Type B pancreatic cell (in vitro differentiated cells): ENCODE data around the gene PRDM15. TPM values are rescaled to one million over a fixed set of nuclear protein-coding genes. Genes with fewer than 3 reads are reported as not detected.

Experiments
- DNase-seq: peaks from one replicate; pipeline ENCODE4 v3.0.0; 2021; ENCODE audit warnings: mixed read lengths; ENCODE audit not compliant: unreplicated experiment; ENCODE audit errors: extremely low spot score
- H3K27ac Mint-ChIP-seq: 2 replicates; pipeline ENCODE4 v1.8.0; 2021; ENCODE audit warnings: mild to moderate bottlenecking, mixed read lengths
- H3K27me3 Mint-ChIP-seq: 2 replicates; pipeline ENCODE4 v1.8.0; 2021; ENCODE audit warnings: mixed read lengths
- H3K36me3 Mint-ChIP-seq: 2 replicates; pipeline ENCODE4 v1.8.0; 2021; ENCODE audit warnings: mixed read lengths
- H3K4me1 Mint-ChIP-seq: one replicate; pipeline ENCODE4 v1.8.0; 2021; ENCODE audit warnings: mixed read lengths; ENCODE audit not compliant: unreplicated experiment
- H3K4me3 Mint-ChIP-seq: 2 replicates; pipeline ENCODE4 v1.8.0; 2021; ENCODE audit warnings: mild to moderate bottlenecking, mixed read lengths
- H3K9me3 Mint-ChIP-seq: 2 replicates; pipeline ENCODE4 v1.8.0; 2021; ENCODE audit warnings: mixed read lengths
- CTCF ChIP-seq: fragments of 200-600 bp; sonication (generic); conservative IDR thresholded peaks from 2 replicates; pipeline ENCODE4 v1.5.0; 2021; ENCODE audit warnings: antibody characterized with exemption, mild to moderate bottlenecking
- total RNA-seq: library from RNA; stranded (reverse); gene quantifications from 2 replicates; pipeline ENCODE4 v1.2.1, GENCODE V29; 2021; ENCODE audit warnings: low replicate concordance

The PRDM15 gene
- total RNA-seq, 1 donor from 2014 or later: 8.8 TPM

GRCh38 chr21:41846536-41846935 lies 32.6 kb downstream of the PRDM15 start:
- H3K27ac Mint-ChIP-seq: no peak overlapping the region
- no peak for DNase-seq
- no peaks in the 10 kb centered on the region for H3K9me3 Mint-ChIP-seq
- TF ChIP-seq CTCF: no peak
- H3K4me3 Mint-ChIP-seq: no peak overlapping the region
- H3K36me3 Mint-ChIP-seq: peaks cover 5% of the 10 kb centered on the region
- peaks cover 4% of the 10 kb centered on the region for H3K4me1 Mint-ChIP-seq
- no peaks in the 10 kb centered on the region for H3K27me3 Mint-ChIP-seq

GRCh38 chr21:41846033-41846317 lies 33.2 kb downstream of the PRDM15 start:
- H3K4me1 Mint-ChIP-seq: peaks cover 4% of the 10 kb centered on the region
- no peak overlapping the region for H3K27ac Mint-ChIP-seq
- DNase-seq: no peak
- no peak for TF ChIP-seq CTCF
- H3K9me3 Mint-ChIP-seq: peaks cover 3% of the 10 kb centered on the region
- no peaks in the 10 kb centered on the region for H3K27me3 Mint-ChIP-seq
- peaks cover 5% of the 10 kb centered on the region for H3K36me3 Mint-ChIP-seq
- H3K4me3 Mint-ChIP-seq: no peak overlapping the region

- Mint-ChIP-seq H3K4me1 (peaks cover 4% of the 10 kb centered on the region), H3K27ac (no peak overlapping the region), H3K27me3 (no peaks in the 10 kb centered on the region), H3K36me3 (peaks cover 6% of the 10 kb centered on the region), H3K9me3 (peaks cover 8% of the 10 kb centered on the region), H3K4me3 (no peak overlapping the region)
- no peak for DNase-seq
- TF ChIP-seq CTCF: no peak
These were observed 33.7 kb downstream of the PRDM15 start for GRCh38 chr21:41845310-41846032.

- DNase-seq: no peak
- Mint-ChIP-seq H3K27me3 (no peaks in the 10 kb centered on the region), H3K4me1 (peaks cover 4% of the 10 kb centered on the region), H3K9me3 (peaks cover 10% of the 10 kb centered on the region), H3K36me3 (peaks cover 14% of the 10 kb centered on the region), H3K4me3 (no peak overlapping the region), H3K27ac (no peak overlapping the region)
- TF ChIP-seq CTCF: no peak
These were observed 35.6 kb downstream of the PRDM15 start for GRCh38 chr21:41843584-41843983.

GRCh38 chr21:41840880-41841279 lies 38.3 kb downstream of the PRDM15 start:
- no peak overlapping the region for H3K27ac Mint-ChIP-seq
- no peaks in the 10 kb centered on the region for H3K27me3 Mint-ChIP-seq
- TF ChIP-seq CTCF: no peak
- H3K4me1 Mint-ChIP-seq: no peaks in the 10 kb centered on the region
- peaks cover 10% of the 10 kb centered on the region for H3K9me3 Mint-ChIP-seq
- H3K36me3 Mint-ChIP-seq: peaks cover 30% of the 10 kb centered on the region
- DNase-seq: no peak
- no peak overlapping the region for H3K4me3 Mint-ChIP-seq
